ENCODE measurements around the gene TNFAIP8. TPM values are rescaled to one million over a fixed set of nuclear protein-coding genes. Genes with fewer than 3 reads are reported as not detected.
A peak's percentile ranks its signal among the peaks of the same experiment; 100 is the strongest.
"Not testable (repeated sequence)": the region's sequence is repeated elsewhere in the genome, so short reads cannot be mapped to it uniquely, and the experiment has no call there.

The TNFAIP8 gene
- total RNA-seq, 1 donor from 2014 or later: 3.2 TPM

GRCh38 chr5:119435436-119436132, 79.8 kb downstream of the TNFAIP8 start:
- Histone ChIP-seq H3K9me3 (replicated peaks) (peaks cover 23% of the 10 kb centered on the region), H3K4me1 (peaks cover 4% of the 10 kb centered on the region), H3K4me3 (no peak overlapping the region), H3K36me3 (no peaks in the 10 kb centered on the region), H3K27ac (replicated peaks) (no peak overlapping the region), H3K27me3 (ENCODE audit: low read depth) (peaks cover 29% of the 10 kb centered on the region)
- DNase-seq: peak; percentile 55
- peak; percentile 56 for TF ChIP-seq CTCF (IDR thresholded peaks at IDR 0.05; ENCODE audit: borderline replicate concordance)
- intact Hi-C loops (cut with micrococcal nuclease): no loop called here

GRCh38 chr5:119437785-119438586, 82.2 kb downstream of the TNFAIP8 start:
- H3K4me1 ChIP-seq; DNase-seq; H3K4me3 ChIP-seq; H3K36me3 ChIP-seq; H3K27ac ChIP-seq (replicated peaks); H3K9me3 ChIP-seq (replicated peaks); intact Hi-C loops (cut with micrococcal nuclease): not testable (repeated sequence)
- peaks cover 29% of the 10 kb centered on the region for H3K27me3 ChIP-seq (ENCODE audit: low read depth)

- intact Hi-C loops (cut with micrococcal nuclease); H3K36me3 ChIP-seq; H3K4me1 ChIP-seq; H3K9me3 ChIP-seq (replicated peaks); H3K27ac ChIP-seq (replicated peaks); H3K4me3 ChIP-seq; DNase-seq: not testable (repeated sequence)
- peaks cover 29% of the 10 kb centered on the region for H3K27me3 ChIP-seq (ENCODE audit: low read depth)
Measured at GRCh38 chr5:119438587-119438917, 82.7 kb downstream of the TNFAIP8 start.

GRCh38 chr5:119439140-119439631, 83.4 kb downstream of the TNFAIP8 start:
- no peaks in the 10 kb centered on the region for H3K36me3 ChIP-seq
- DNase-seq: no peak
- peaks cover 6% of the 10 kb centered on the region for H3K9me3 ChIP-seq (replicated peaks)
- H3K4me1 ChIP-seq: peaks cover 4% of the 10 kb centered on the region
- peaks cover 29% of the 10 kb centered on the region for H3K27me3 ChIP-seq (ENCODE audit: low read depth)
- intact Hi-C loops (cut with micrococcal nuclease): no loop called here
- TF ChIP-seq CTCF (IDR thresholded peaks at IDR 0.05; ENCODE audit: borderline replicate concordance): no peak
- no peak overlapping the region for H3K4me3 ChIP-seq
- H3K27ac ChIP-seq (replicated peaks): no peak overlapping the region

- Histone ChIP-seq H3K9me3 (replicated peaks) (peaks cover 10% of the 10 kb centered on the region), H3K27me3 (ENCODE audit: low read depth) (peaks cover 29% of the 10 kb centered on the region)
- intact Hi-C loops (cut with micrococcal nuclease); DNase-seq; H3K27ac ChIP-seq (replicated peaks); H3K36me3 ChIP-seq; H3K4me3 ChIP-seq; H3K4me1 ChIP-seq: not testable (repeated sequence)
Measured at GRCh38 chr5:119439632-119440031, 83.8 kb downstream of the TNFAIP8 start.

- H3K27ac ChIP-seq (replicated peaks); DNase-seq; H3K4me1 ChIP-seq; intact Hi-C loops (cut with micrococcal nuclease); H3K4me3 ChIP-seq; H3K27me3 ChIP-seq (ENCODE audit: low read depth); H3K36me3 ChIP-seq: not testable (repeated sequence)
- H3K9me3 ChIP-seq (replicated peaks): peaks cover 14% of the 10 kb centered on the region
Measured at GRCh38 chr5:119444643-119445042, 88.8 kb downstream of the TNFAIP8 start.

GRCh38 chr5:119445544-119445943, 89.7 kb downstream of the TNFAIP8 start:
- intact Hi-C loops (cut with micrococcal nuclease): no loop called here
- Histone ChIP-seq H3K27me3 (ENCODE audit: low read depth) (no peaks in the 10 kb centered on the region), H3K36me3 (no peaks in the 10 kb centered on the region), H3K4me3 (no peak overlapping the region), H3K4me1 (no peaks in the 10 kb centered on the region), H3K9me3 (replicated peaks) (peaks cover 21% of the 10 kb centered on the region), H3K27ac (replicated peaks) (no peak overlapping the region)
- no peak for TF ChIP-seq CTCF (IDR thresholded peaks at IDR 0.05; ENCODE audit: borderline replicate concordance)
- no peak for DNase-seq

Other genes starting within 250 kb of the TNFAIP8 start
- 236 TPM for gene HSD17B4, start 96.5 kb downstream of the TNFAIP8 start, total RNA-seq

Measured in left ventricle myocardium inferior (tissue), 1 donor.